Measurements from ENCODE around the gene TTC3. TPM values are rescaled to one million over a fixed set of nuclear protein-coding genes. Genes with fewer than 3 reads are reported as not detected.
"Not testable (repeated sequence)": the region's sequence is repeated elsewhere in the genome, so short reads cannot be mapped to it uniquely, and the experiment has no call there.

The TTC3 gene
- total RNA-seq, 2 donors from 2014 or later, result 63.6 to 111 TPM

GRCh38 chr21:37106998-37107397, 33.9 kb downstream of the TTC3 start:
- DNase-seq (ENCODE audit: low spot score), result no peak
- TF ChIP-seq CTCF (IDR thresholded peaks at IDR 0.05), result no peak
- Histone ChIP-seq H3K27me3 (no peaks in the 10 kb centered on the region), H3K4me1 (no peaks in the 10 kb centered on the region), H3K36me3 (peaks cover 14% of the 10 kb centered on the region), H3K9me3 (peaks cover 0 to 6% of the 10 kb centered on the region in 2 donors), H3K4me3 (no peak overlapping the region), H3K27ac (no peak overlapping the region)

- H3K27me3 ChIP-seq; H3K27ac ChIP-seq; H3K4me3 ChIP-seq; H3K4me1 ChIP-seq; H3K9me3 ChIP-seq; DNase-seq (ENCODE audit: low spot score): not testable (repeated sequence)
- peaks cover 14% of the 10 kb centered on the region for H3K36me3 ChIP-seq
Measured at GRCh38 chr21:37111029-37111428, 38.0 kb downstream of the TTC3 start.

- DNase-seq (ENCODE audit: low spot score); H3K4me3 ChIP-seq; H3K27ac ChIP-seq; H3K36me3 ChIP-seq; H3K27me3 ChIP-seq; H3K9me3 ChIP-seq; H3K4me1 ChIP-seq: not testable (repeated sequence)
Measured at GRCh38 chr21:37114301-37114700, 41.2 kb downstream of the TTC3 start.

GRCh38 chr21:37116459-37116858, 43.4 kb downstream of the TTC3 start:
- not testable (repeated sequence) for DNase-seq (ENCODE audit: low spot score); H3K9me3 ChIP-seq; H3K27me3 ChIP-seq; H3K4me3 ChIP-seq; H3K27ac ChIP-seq; H3K4me1 ChIP-seq; H3K36me3 ChIP-seq

- DNase-seq (ENCODE audit: low spot score), result no peak
- Histone ChIP-seq H3K9me3 (no peaks in the 10 kb centered on the region), H3K4me1 (no peaks in the 10 kb centered on the region), H3K27ac (no peak overlapping the region), H3K36me3 (no peaks in the 10 kb centered on the region), H3K4me3 (no peak overlapping the region), H3K27me3 (no peaks in the 10 kb centered on the region)
- TF ChIP-seq CTCF (IDR thresholded peaks at IDR 0.05), result no peak
Measured at GRCh38 chr21:37117204-37117603, 44.1 kb downstream of the TTC3 start.

GRCh38 chr21:37118187-37118826, 45.3 kb downstream of the TTC3 start:
- Histone ChIP-seq H3K9me3 (no peaks in the 10 kb centered on the region), H3K36me3 (no peaks in the 10 kb centered on the region), H3K27ac (no peak overlapping the region), H3K4me3 (no peak overlapping the region), H3K27me3 (no peaks in the 10 kb centered on the region), H3K4me1 (no peaks in the 10 kb centered on the region)
- no peak for DNase-seq (ENCODE audit: low spot score)
- TF ChIP-seq CTCF (IDR thresholded peaks at IDR 0.05), result no peak

- H3K36me3 ChIP-seq, result peaks cover 4% of the 10 kb centered on the region
- no peak for TF ChIP-seq CTCF (IDR thresholded peaks at IDR 0.05)
- H3K27ac ChIP-seq, result no peak overlapping the region
- no peaks in the 10 kb centered on the region for H3K9me3 ChIP-seq
- no peaks in the 10 kb centered on the region for H3K4me1 ChIP-seq
- DNase-seq (ENCODE audit: low spot score), result no peak
- no peaks in the 10 kb centered on the region for H3K27me3 ChIP-seq
- no peak overlapping the region for H3K4me3 ChIP-seq
Measured at GRCh38 chr21:37119421-37120218, 46.6 kb downstream of the TTC3 start.
